PC-3 (cell line): ENCODE results near the gene SYK. TPM values are rescaled to one million over a fixed set of nuclear protein-coding genes. Genes with fewer than 3 reads are reported as not detected.

Experiments
- ATAC-seq: fragments of 200-7000 bp; cut with Tn5 transposase; 2 replicates; pipeline ENCODE4 v1.9.1; 2020; ENCODE audit warnings: mild to moderate bottlenecking, moderate library complexity
- BruUV-seq: library from RNA; stranded (reverse); fragments of 400-500 nt; replicated peaks from 2 replicates; lab custom pipeline; 2021; lab: Mats Ljungman, UMichigan
- CTCF ChIA-PET: fragments of 300-600 bp; sonication (Branson Sonifier 250); formaldehyde crosslinking; loops from one replicate; lab custom pipeline; 2022; ENCODE audit warnings: antibody characterized with exemption; lab: Charles Lee
- POLR2A ChIA-PET: fragments of 300-600 bp; sonication (Branson Sonifier 250); formaldehyde crosslinking; loops from one replicate; lab custom pipeline; 2022; ENCODE audit warnings: antibody characterized with exemption; ENCODE audit not compliant: unreplicated experiment; lab: Charles Lee
- DNase-seq: peaks from one replicate; pipeline ENCODE4 v3.0.0-alpha.2; 2015
- H2AFZ ChIP-seq: fragments of 300-600 bp; sonication (generic); 2 replicates; pipeline ENCODE4 v1.6.0; 2016; ENCODE audit warnings: antibody characterized with exemption, low read length
- H3F3A ChIP-seq: fragments of 300-600 bp; sonication (generic); one replicate; pipeline ENCODE4 v1.6.0; 2017; ENCODE audit warnings: antibody characterized with exemption, low read length, control low read depth, mild to moderate bottlenecking; ENCODE audit not compliant: unreplicated experiment
- H3K27ac ChIP-seq: fragments of 300-600 bp; sonication (generic); 2 replicates; pipeline ENCODE4 v1.5.1; 2016; ENCODE audit warnings: mild to moderate bottlenecking, low read length
- H3K27me3 ChIP-seq: fragments of 300-600 bp; sonication (generic); 2 replicates; pipeline ENCODE4 v1.6.1; 2016; ENCODE audit warnings: low read length, mixed read lengths
- H3K36me3 ChIP-seq: fragments of 300-600 bp; sonication (generic); 2 replicates; pipeline ENCODE4 v1.6.1; 2016; ENCODE audit warnings: low read depth, mixed run types, low read length, mixed read lengths
- H3K4me1 ChIP-seq: fragments of 300-600 bp; sonication (generic); 2 replicates; pipeline ENCODE4 v1.5.1; 2016; ENCODE audit warnings: low read length; ENCODE audit not compliant: insufficient read depth
- H3K4me2 ChIP-seq: fragments of 300-600 bp; sonication (generic); 2 replicates; pipeline ENCODE4 v1.6.0; 2016; ENCODE audit warnings: low read length
- H3K4me3 ChIP-seq: fragments of 300-600 bp; sonication (generic); 2 replicates; pipeline ENCODE4 v1.5.1; 2016; ENCODE audit warnings: mild to moderate bottlenecking, low read length, mixed read lengths
- H3K79me2 ChIP-seq: fragments of 300-600 bp; sonication (generic); 2 replicates; pipeline ENCODE4 v1.6.1; 2017; ENCODE audit warnings: low read length, mixed read lengths
- H3K9ac ChIP-seq: fragments of 300-600 bp; sonication (generic); 2 replicates; pipeline ENCODE4 v1.6.0; 2016; ENCODE audit warnings: mild to moderate bottlenecking, low read length
- H3K9me2 ChIP-seq: fragments of 300-600 bp; sonication (generic); replicated peaks from 2 replicates; pipeline ENCODE4 v1.6.1; 2016; ENCODE audit warnings: mixed run types, low read length, mixed read lengths
- H3K9me3 ChIP-seq: fragments of 300-600 bp; sonication (generic); 2 replicates; pipeline ENCODE4 v1.6.1; 2016; ENCODE audit warnings: low read length, mixed read lengths
- H4K20me1 ChIP-seq: fragments of 300-600 bp; sonication (generic); 2 replicates; pipeline ENCODE4 v1.6.1; 2016; ENCODE audit warnings: low read length, mixed read lengths
- CTCF ChIP-seq: fragments of 300-600 bp; sonication (generic); conservative IDR thresholded peaks from 2 replicates; pipeline ENCODE4 v1.5.1; 2017; ENCODE audit warnings: antibody characterized with exemption, low read depth, mild to moderate bottlenecking, low read length
- EZH2 ChIP-seq: fragments of 300-600 bp; sonication (generic); IDR thresholded peaks from one replicate; pipeline ENCODE4 v1.6.1; 2017; ENCODE audit warnings: antibody characterized with exemption, mild to moderate bottlenecking, low read length; ENCODE audit not compliant: unreplicated experiment
- EZH2phosphoT487 ChIP-seq: fragments of 300-600 bp; sonication (generic); IDR thresholded peaks from 2 replicates; pipeline ENCODE4 v1.6.1; 2018; ENCODE audit warnings: mild to moderate bottlenecking, antibody characterized with exemption, low read length, borderline replicate concordance
- intact Hi-C: fragments of 100-400 bp; cut with micrococcal nuclease; formaldehyde crosslinking; loops from 2 replicates; pipeline ENCODE4 v1.9.0; 2023
- total RNA-seq: library from RNA; depleted of rRNA; stranded (reverse); fragments of >200 nt; gene quantifications from 2 replicates; pipeline ENCODE4 v1.2.3, GENCODE V29; 2014

Gene SYK
- total RNA-seq, 1 experiment from 2014 or later, result 12.9 TPM

GRCh38 chr9:90770927-90771326, 30.7 kb upstream of the SYK start:
- intact Hi-C loops, result no loop called here
- no peak overlapping the region for H3K9ac ChIP-seq
- H3K4me2 ChIP-seq, result no peak overlapping the region
- no peaks in the 10 kb centered on the region for H3K4me1 ChIP-seq
- no TSS peak for BruUV-seq
- CTCF ChIA-PET, result no interaction called here
- peak; percentile 5 for DNase-seq
- no peaks in the 10 kb centered on the region for H3K36me3 ChIP-seq
- H4K20me1 ChIP-seq, result no peaks in the 10 kb centered on the region
- H3K27ac ChIP-seq, result no peak overlapping the region
- H3K27me3 ChIP-seq, result no peaks in the 10 kb centered on the region
- POLR2A ChIA-PET, result no interaction called here
- no peaks in the 10 kb centered on the region for H3K9me2 ChIP-seq
- H2AFZ ChIP-seq, result no peak overlapping the region
- no peaks in the 10 kb centered on the region for H3F3A ChIP-seq
- ATAC-seq, result no peak
- peaks cover 13% of the 10 kb centered on the region for H3K9me3 ChIP-seq
- H3K79me2 ChIP-seq, result no peaks in the 10 kb centered on the region
- no peak overlapping the region for H3K4me3 ChIP-seq
- no peak for TF ChIP-seq CTCF
- TF ChIP-seq EZH2, result no peak

- Histone ChIP-seq H3K27ac (no peak overlapping the region), H2AFZ (no peak overlapping the region), H4K20me1 (no peaks in the 10 kb centered on the region), H3K4me3 (no peak overlapping the region), H3K79me2 (no peaks in the 10 kb centered on the region), H3K36me3 (no peaks in the 10 kb centered on the region), H3K27me3 (no peaks in the 10 kb centered on the region), H3K9me2 (no peaks in the 10 kb centered on the region), H3K9ac (no peak overlapping the region), H3K4me1 (no peaks in the 10 kb centered on the region), H3K9me3 (peaks cover 8% of the 10 kb centered on the region), H3F3A (no peaks in the 10 kb centered on the region), H3K4me2 (no peak overlapping the region)
- ATAC-seq (no peak), DNase-seq (no peak)
- BruUV-seq, result no TSS peak
- ChIA-PET POLR2A (no interaction called here), CTCF (no interaction called here)
- intact Hi-C loops, result no loop called here
- no peak for TF ChIP-seq EZH2
- TF ChIP-seq CTCF, result no peak
- no peak for TF ChIP-seq EZH2phosphoT487
These were observed 29.2 kb upstream of the SYK start for GRCh38 chr9:90772386-90772785.

GRCh38 chr9:90773617-90774016, 28.0 kb upstream of the SYK start:
- peak; percentile 59 for TF ChIP-seq CTCF
- no peak for TF ChIP-seq EZH2phosphoT487
- no peak overlapping the region for H3K27ac ChIP-seq
- H3K27me3 ChIP-seq, result 0 out of 2 replicates have a peak, but pooled peaks cover under 1% of the 10 kb centered on the region
- H3K4me3 ChIP-seq, result no peak overlapping the region
- no peaks in the 10 kb centered on the region for H4K20me1 ChIP-seq
- no peaks in the 10 kb centered on the region for H3K9me3 ChIP-seq
- no peak overlapping the region for H3K4me2 ChIP-seq
- no peak overlapping the region for H3K9ac ChIP-seq
- ChIA-PET POLR2A (no interaction called here), CTCF (no interaction called here)
- DNase-seq (peak; percentile 32), ATAC-seq (peak; percentile 67)
- H2AFZ ChIP-seq, result no peak overlapping the region
- H3K79me2 ChIP-seq, result no peaks in the 10 kb centered on the region
- no peaks in the 10 kb centered on the region for H3K36me3 ChIP-seq
- H3K9me2 ChIP-seq, result no peaks in the 10 kb centered on the region
- no peaks in the 10 kb centered on the region for H3K4me1 ChIP-seq
- intact Hi-C loops, result loop anchor here (1.0 kb wide), 1 partner anchor 98 kb away; no protein-coding TSS in a partner anchor
- BruUV-seq, result no TSS peak
- no peaks in the 10 kb centered on the region for H3F3A ChIP-seq
